Endothelial cell (in vitro differentiated cells): ENCODE data around the gene BNC2. TPM values are rescaled to one million over a fixed set of nuclear protein-coding genes. Genes with fewer than 3 reads are reported as not detected.

ENCODE experiments used
- DNase-seq: peaks from one replicate; pipeline ENCODE4 v3.0.0; 2021; ENCODE audit warnings: low spot score
- H3K27ac Mint-ChIP-seq: one replicate; pipeline ENCODE4 v1.8.0; 2021; ENCODE audit warnings: mixed read lengths, inconsistent platforms; ENCODE audit not compliant: unreplicated experiment
- H3K27me3 Mint-ChIP-seq: one replicate; pipeline ENCODE4 v1.8.0; 2021; ENCODE audit warnings: mild to moderate bottlenecking, moderate library complexity, mixed read lengths, inconsistent platforms; ENCODE audit not compliant: unreplicated experiment
- H3K36me3 Mint-ChIP-seq: one replicate; pipeline ENCODE4 v1.8.0; 2021; ENCODE audit warnings: mild to moderate bottlenecking, low read depth, mixed read lengths, inconsistent platforms; ENCODE audit not compliant: unreplicated experiment
- H3K4me1 Mint-ChIP-seq: one replicate; pipeline ENCODE4 v1.8.0; 2021; ENCODE audit warnings: mild to moderate bottlenecking, mixed read lengths, inconsistent platforms; ENCODE audit not compliant: unreplicated experiment
- H3K4me3 Mint-ChIP-seq: one replicate; pipeline ENCODE4 v1.8.0; 2021; ENCODE audit warnings: mild to moderate bottlenecking, mixed read lengths, inconsistent platforms; ENCODE audit not compliant: unreplicated experiment
- H3K9me3 Mint-ChIP-seq: one replicate; pipeline ENCODE4 v1.8.0; 2021; ENCODE audit warnings: mixed read lengths, inconsistent platforms; ENCODE audit not compliant: unreplicated experiment
- total RNA-seq: library from RNA; stranded (reverse); fragmentation: NEBNext Ultra II Directional; extraction: Animal tissue kit (Norgen Biotek cat#: 25700); gene quantifications from one replicate; pipeline ENCODE4 v1.2.1, GENCODE V29; 2021; ENCODE audit not compliant: unreplicated experiment
- TF ChIP-seq, protein P1 (sequence below): fragments of 200-600 bp; sonication (generic); IDR thresholded peaks from one replicate; pipeline ENCODE4 v1.5.0; 2021; ENCODE audit warnings: antibody characterized with exemption; ENCODE audit not compliant: unreplicated experiment

Gene BNC2
- total RNA-seq, 1 donor from 2014 or later, result 20.1 TPM

DNA sequence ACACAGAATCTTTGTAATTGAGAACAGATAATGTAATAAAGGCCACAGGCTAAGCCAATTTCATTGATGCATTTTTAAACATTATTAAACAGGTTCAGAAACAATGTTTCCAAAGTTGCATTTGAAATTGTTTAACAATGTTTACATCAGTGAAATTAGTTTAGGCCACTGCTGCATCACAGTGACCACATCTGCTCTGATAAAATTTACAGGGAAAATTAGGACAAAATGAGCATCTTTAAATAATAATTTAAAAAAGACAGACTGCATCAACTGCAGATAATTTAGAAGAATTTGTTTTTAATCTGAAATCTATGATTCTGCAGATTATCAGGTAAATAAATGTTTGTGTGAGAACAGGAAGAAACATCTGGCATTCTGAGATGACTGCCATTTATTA, 420.4 kb downstream of the BNC2 start:
- Mint-ChIP-seq H3K36me3 (no peaks in the 10 kb centered on the region), H3K27ac (no peak overlapping the region), H3K27me3 (no peaks in the 10 kb centered on the region), H3K4me3 (no peak overlapping the region), H3K4me1 (no peaks in the 10 kb centered on the region), H3K9me3 (no peaks in the 10 kb centered on the region)
- DNase-seq, result no peak
- TF ChIP-seq, protein P1, sequence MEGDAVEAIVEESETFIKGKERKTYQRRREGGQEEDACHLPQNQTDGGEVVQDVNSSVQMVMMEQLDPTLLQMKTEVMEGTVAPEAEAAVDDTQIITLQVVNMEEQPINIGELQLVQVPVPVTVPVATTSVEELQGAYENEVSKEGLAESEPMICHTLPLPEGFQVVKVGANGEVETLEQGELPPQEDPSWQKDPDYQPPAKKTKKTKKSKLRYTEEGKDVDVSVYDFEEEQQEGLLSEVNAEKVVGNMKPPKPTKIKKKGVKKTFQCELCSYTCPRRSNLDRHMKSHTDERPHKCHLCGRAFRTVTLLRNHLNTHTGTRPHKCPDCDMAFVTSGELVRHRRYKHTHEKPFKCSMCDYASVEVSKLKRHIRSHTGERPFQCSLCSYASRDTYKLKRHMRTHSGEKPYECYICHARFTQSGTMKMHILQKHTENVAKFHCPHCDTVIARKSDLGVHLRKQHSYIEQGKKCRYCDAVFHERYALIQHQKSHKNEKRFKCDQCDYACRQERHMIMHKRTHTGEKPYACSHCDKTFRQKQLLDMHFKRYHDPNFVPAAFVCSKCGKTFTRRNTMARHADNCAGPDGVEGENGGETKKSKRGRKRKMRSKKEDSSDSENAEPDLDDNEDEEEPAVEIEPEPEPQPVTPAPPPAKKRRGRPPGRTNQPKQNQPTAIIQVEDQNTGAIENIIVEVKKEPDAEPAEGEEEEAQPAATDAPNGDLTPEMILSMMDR, result no peak

DNA sequence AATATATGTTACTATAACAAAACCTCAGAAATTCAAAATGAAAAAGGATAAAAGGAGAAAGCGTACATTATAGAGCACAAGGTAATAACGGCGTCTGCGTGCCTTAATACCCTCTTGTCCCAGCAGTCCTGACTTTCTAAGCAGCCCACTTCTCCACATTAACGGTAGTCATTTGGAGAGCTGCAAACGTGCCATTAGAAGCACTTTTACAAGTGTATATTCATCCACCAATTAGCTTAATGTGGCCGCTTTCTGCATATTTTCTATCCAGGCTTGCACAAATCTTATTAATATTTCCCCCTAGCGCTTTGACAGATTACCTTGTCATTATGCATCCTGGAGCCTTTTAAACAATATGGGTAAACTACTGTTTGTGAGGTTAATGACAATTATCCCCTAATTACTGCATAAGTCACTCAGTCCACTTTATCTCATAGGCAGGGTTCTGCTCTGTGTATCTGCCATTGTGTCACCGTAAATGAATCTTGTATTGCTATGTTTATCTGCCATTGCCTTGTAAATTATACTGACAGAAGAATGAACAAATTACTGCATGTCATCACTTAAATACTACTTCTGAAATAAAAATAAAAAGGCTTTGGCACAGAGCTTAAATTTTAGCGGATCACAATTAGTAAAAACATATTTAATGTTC, 421.3 kb downstream of the BNC2 start:
- no peak overlapping the region for H3K4me3 Mint-ChIP-seq
- DNase-seq, result no peak
- no peaks in the 10 kb centered on the region for H3K4me1 Mint-ChIP-seq
- no peaks in the 10 kb centered on the region for H3K27me3 Mint-ChIP-seq
- TF ChIP-seq, protein P1, result no peak
- H3K36me3 Mint-ChIP-seq, result no peaks in the 10 kb centered on the region
- no peak overlapping the region for H3K27ac Mint-ChIP-seq
- H3K9me3 Mint-ChIP-seq, result no peaks in the 10 kb centered on the region

DNA sequence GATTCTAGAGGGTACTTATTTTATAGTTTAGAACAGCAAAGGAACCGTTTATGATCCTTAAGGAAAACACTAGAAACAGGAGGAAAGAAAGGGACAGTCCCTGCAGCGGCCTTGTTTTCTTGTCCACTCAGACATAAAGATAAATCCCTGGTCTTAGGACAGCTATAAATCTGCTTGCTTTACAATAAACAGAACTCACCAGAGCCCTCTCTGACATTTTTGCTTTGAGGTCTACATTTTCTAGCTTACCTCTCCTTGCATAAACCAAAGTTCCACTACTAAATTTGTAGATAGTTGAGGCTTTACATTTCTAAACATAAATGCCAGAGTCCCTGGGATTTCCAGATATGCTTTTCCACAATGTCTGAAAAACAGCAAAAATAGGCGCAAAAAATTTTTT, 422.5 kb downstream of the BNC2 start:
- no peaks in the 10 kb centered on the region for H3K27me3 Mint-ChIP-seq
- no peaks in the 10 kb centered on the region for H3K36me3 Mint-ChIP-seq
- no peak overlapping the region for H3K4me3 Mint-ChIP-seq
- H3K4me1 Mint-ChIP-seq, result no peaks in the 10 kb centered on the region
- no peak overlapping the region for H3K27ac Mint-ChIP-seq
- TF ChIP-seq, protein P1, result no peak
- H3K9me3 Mint-ChIP-seq, result no peaks in the 10 kb centered on the region
- DNase-seq, result no peak

DNA sequence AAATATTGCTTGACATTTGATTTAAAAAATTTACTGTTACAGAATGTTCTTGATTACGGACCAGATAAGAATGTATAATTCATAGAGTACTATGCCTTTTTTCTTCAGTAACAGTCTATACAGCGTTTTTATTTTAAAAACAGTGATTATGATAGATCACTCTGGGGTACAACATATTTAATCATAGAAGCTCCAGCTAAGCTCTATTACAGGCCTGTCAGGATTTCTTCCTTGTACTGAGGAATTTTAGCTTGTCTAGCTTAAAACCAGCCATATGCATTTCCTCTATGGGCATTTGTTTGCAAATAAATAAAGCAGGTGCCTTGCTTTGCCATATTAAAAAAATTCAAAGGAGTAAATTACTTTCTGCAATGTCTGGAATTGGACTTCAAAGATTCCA, 423.8 kb downstream of the BNC2 start:
- no peaks in the 10 kb centered on the region for H3K27me3 Mint-ChIP-seq
- H3K27ac Mint-ChIP-seq, result no peak overlapping the region
- TF ChIP-seq, protein P1, result no peak
- DNase-seq, result no peak
- H3K4me1 Mint-ChIP-seq, result no peaks in the 10 kb centered on the region
- H3K9me3 Mint-ChIP-seq, result no peaks in the 10 kb centered on the region
- H3K36me3 Mint-ChIP-seq, result no peaks in the 10 kb centered on the region
- H3K4me3 Mint-ChIP-seq, result no peak overlapping the region

DNA sequence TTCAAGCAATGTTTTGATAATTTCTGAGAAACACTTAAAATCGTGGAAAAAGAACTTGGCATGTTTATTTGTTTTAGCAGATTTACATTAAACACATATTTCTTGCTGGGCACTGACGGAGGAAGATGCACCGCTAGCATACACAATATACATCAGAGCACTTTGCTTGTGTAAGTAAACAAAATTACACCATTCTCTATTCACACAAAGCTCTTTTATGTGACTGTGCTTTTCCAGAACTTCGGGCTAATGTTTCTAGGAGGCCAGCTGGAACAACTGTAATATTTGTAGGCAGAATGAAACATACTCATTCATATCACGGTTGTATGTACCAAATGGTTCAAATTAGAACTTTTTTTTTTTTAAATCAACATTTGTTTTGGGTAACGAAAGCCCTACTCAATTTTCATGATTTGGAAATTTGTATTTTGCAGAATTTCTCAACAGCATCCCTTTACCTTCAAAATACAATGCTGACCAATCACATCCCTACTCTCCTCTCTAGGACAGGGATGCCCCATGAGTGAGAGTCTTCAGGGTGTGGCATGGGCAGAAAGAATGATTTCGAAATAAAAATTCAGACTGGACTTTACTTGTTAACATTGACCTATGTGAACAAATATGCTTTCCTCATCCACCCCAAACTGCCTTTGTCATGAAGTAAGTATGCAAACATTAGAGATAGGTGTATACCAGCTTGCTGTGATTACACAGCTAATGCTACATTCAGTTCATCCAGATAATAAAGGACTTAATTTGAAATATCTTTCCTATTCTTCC, 425.1 kb downstream of the BNC2 start:
- TF ChIP-seq, protein P1, result no peak
- DNase-seq, result no peak
- Mint-ChIP-seq H3K9me3 (no peaks in the 10 kb centered on the region), H3K27me3 (peaks cover 2% of the 10 kb centered on the region), H3K4me1 (no peaks in the 10 kb centered on the region), H3K27ac (no peak overlapping the region), H3K4me3 (no peak overlapping the region), H3K36me3 (no peaks in the 10 kb centered on the region)
